ENCODE measurements around the gene TRAPPC12. TPM values are rescaled to one million over a fixed set of nuclear protein-coding genes. Genes with fewer than 3 reads are reported as not detected.

Gene TRAPPC12
- total RNA-seq, 1 donor from 2014 or later: 55.1 TPM

- TF ChIP-seq CTCF (conservative IDR thresholded peaks at IDR 0.05; ENCODE audit: low read depth, low read length): no peak
Measured at GRCh38 chr2:3435445-3435844, 56.0 kb downstream of the TRAPPC12 start.

GRCh38 chr2:3440477-3440876 is 61.0 kb downstream of the TRAPPC12 start:
- no peak for DNase-seq (ENCODE audit: low read depth)
- TF ChIP-seq CTCF (conservative IDR thresholded peaks at IDR 0.05; ENCODE audit: low read depth, low read length): no peak
- H3K4me3 ChIP-seq (ENCODE audit: low read depth, low read length): no peak overlapping the region

More at GRCh38 chr2:3435445-3435844, 56.0 kb downstream of the TRAPPC12 start:
- no peak for DNase-seq (ENCODE audit: low read depth)
- H3K4me3 ChIP-seq (ENCODE audit: low read depth, low read length): no peak overlapping the region

GRCh38 chr2:3441465-3441864 is 62.0 kb downstream of the TRAPPC12 start:
- no peak for TF ChIP-seq CTCF (conservative IDR thresholded peaks at IDR 0.05; ENCODE audit: low read depth, low read length)
- no peak for DNase-seq (ENCODE audit: low read depth)
- no peak overlapping the region for H3K4me3 ChIP-seq (ENCODE audit: low read depth, low read length)

- H3K4me3 ChIP-seq (ENCODE audit: low read depth, low read length): no peak overlapping the region
- no peak for TF ChIP-seq CTCF (conservative IDR thresholded peaks at IDR 0.05; ENCODE audit: low read depth, low read length)
- DNase-seq (ENCODE audit: low read depth): no peak
Measured at GRCh38 chr2:3442185-3442584, 62.7 kb downstream of the TRAPPC12 start.

GRCh38 chr2:3443083-3443482 is 63.6 kb downstream of the TRAPPC12 start:
- no peak for TF ChIP-seq CTCF (conservative IDR thresholded peaks at IDR 0.05; ENCODE audit: low read depth, low read length)
- no peak overlapping the region for H3K4me3 ChIP-seq (ENCODE audit: low read depth, low read length)
- DNase-seq (ENCODE audit: low read depth): no peak

GRCh38 chr2:3443506-3444084 is 64.1 kb downstream of the TRAPPC12 start:
- no peak for DNase-seq (ENCODE audit: low read depth)
- no peak for TF ChIP-seq CTCF (conservative IDR thresholded peaks at IDR 0.05; ENCODE audit: low read depth, low read length)
- no peak overlapping the region for H3K4me3 ChIP-seq (ENCODE audit: low read depth, low read length)

- no peak for TF ChIP-seq CTCF (conservative IDR thresholded peaks at IDR 0.05; ENCODE audit: low read depth, low read length)
- H3K4me3 ChIP-seq (ENCODE audit: low read depth, low read length): no peak overlapping the region
- DNase-seq (ENCODE audit: low read depth): no peak
Measured at GRCh38 chr2:3445891-3446290, 66.4 kb downstream of the TRAPPC12 start.

Measured in epithelial cell of proximal tubule (primary cell).